Effector CD4-positive, alpha-beta T cell (primary cell): ENCODE results near the gene GREB1.

Experiments
- DNase-seq: peaks from one replicate; pipeline ENCODE4 v3.0.0-alpha.2; 2020

The GREB1 gene

DNA sequence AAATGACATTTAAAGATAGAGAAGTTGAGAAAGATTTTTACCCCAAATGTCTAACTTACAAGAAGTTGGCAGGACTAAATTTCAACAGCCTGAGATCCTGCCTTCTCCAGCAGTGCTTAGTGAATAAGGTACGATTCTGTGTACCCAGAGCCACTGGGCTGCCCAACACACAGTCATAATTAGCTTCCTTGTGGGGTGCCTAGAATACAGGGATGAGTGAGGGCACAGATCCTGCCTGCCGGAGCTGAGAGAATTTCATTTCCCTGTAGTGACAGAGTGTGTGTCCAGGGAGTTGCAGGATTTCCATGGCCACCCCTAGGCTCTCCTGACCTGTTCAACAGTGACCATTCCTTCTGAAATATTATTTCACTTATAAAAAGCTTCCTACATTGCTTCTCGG is 27.0 kb downstream of the GREB1 start:
- no peak for DNase-seq

DNA sequence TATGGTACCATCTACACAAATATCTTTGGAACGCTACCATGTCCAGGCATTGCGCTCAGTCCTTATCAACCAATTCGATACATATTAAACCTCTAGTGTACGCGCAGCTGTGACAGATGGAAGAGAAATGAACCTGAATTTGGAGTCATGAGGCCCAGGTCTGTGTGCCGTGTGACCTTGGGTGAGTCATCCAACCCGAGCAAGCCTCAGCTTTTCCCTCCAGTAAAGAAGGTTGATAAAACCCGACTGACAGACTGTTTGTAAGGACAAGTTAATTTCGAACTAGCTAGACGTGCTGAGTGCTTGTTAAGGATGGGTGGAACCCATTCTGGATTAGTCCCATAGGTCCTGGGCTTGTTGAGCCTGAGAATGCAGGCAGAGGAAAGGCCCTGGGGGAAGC is 28.2 kb downstream of the GREB1 start:
- no peak for DNase-seq

DNA sequence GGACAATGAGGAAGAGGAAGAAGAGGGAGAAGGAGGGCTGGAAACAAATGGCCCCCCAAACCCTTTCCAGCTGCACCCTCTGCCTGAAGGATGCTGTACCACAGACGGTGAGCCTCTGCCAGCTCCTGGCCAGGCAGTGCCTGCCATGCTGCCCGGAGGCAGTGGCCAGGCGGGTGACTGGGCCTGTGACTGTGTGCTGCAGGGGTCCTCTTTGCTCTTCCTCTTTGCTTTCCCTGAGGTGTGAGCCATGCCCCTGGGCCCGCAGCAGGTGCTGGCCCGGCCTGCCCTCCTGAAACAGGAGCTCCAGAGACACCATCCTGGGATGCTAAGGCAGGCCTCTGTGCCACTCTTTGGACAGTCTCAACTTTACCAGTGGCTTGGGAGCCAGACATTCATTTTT is 28.6 kb downstream of the GREB1 start:
- DNase-seq, result no peak

DNA sequence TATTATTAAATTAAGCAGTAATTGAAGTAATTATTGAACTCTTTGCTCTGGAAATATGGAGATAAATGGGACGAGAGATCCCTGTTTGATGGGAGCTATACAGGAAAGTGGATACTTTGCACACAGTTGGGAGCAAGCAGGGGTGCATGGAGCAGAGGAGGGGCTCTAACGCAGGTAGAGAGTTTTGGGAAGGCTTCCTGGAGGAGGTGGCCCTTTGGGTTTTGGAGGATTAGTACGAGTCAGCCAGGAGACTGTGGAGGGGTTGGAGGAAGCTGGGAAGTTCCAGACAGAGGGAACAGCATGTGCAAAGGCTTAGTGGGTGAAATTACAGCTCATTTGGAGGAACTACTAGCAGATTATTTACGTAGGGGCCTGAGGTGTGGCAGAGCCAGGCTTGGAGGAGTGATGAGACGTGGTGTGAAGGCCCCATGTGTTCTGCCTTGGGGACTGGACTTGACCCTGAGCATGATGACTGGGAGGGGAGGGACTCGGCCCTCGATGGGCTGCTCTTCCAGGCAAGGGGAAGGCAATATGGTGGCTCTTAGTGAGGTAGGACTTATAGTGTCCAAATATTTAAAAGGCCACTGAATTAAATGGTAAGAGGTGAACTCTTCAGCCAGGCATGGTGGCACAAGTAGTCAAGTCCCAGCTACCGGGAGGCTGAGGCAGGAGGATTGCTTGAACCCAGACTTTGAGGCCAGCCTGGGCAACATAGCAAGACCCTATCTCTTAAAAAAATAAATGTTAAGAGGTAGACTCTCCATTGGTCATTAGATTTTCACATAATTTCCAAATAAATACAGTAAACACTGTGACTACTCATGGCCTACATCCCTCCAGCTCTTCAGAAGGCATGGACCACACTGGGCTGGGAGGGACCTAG is 30.2 kb downstream of the GREB1 start:
- DNase-seq, result no peak

DNA sequence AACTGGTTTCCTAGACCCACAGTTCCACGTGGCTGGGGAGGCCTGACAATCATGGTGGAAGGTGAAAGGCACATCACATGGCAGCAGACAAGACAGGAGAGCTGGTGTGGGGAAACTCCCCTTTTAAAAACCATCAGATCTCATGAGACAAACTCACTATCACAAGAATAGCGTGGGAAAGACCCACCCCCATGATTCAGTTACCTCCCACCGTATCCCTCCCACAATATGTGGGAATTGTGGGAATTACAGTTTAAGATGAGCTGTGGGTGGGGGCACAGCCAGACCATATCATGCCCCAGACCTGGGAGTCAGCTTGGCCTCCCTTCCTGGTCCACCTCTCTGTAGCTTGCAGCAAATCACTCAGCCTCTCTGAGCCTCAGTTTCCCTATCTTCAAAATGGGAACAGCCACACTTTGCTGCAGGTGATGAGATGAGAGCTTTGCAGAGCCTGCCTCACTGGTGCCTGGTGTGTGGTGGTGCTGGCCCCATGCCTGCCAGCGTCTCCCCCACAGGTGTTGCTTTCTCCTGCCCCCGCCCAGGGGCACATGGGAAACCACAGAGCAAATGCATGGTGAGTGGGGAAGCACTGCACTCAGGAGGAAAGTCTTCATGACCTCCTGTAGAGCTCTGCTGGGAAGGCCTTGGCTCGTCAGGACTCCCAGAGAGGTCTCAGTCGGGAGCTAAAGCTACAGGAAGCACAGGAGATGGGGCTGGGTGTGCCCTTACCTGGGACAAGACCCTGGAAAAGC is 31.1 kb downstream of the GREB1 start:
- no peak for DNase-seq

DNA sequence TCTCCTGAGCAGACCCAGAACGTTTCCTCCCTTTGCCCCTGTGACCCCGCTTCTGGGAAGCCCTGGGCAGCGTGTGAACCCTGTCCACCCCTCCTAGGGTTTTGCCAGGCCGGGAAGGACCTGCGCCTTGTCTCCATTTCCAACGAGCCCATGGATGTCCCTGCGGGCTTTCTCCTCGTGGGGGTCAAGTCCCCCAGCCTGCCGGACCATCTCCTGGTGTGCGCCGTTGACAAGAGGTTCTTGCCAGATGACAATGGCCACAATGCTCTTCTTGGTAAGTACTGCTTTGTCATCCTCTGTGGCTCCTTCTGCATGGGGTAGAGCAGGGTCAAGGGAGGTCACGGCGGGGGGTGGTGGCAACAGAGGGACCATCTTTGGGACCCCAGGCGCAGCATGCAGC is 32.5 kb downstream of the GREB1 start:
- DNase-seq, result no peak

DNA sequence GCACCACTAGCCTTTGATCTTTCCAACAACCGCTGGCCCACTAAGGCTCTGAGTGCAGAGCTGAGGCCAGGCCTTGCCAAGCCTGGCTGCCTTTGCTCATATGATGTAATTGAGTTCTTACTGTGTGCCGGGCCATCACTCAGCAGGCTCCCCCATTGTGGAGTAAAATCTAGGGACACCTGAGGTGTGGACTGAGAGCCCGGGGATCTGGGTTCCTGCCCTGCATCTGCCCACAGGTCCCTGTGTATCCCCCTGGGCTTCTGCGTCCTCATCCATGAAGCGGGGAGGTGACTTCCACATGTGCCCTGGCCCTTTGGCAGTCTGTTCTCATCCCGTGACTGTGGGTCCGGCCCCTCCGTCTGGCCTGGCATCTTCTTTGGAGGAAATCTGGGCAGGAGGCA is 33.8 kb downstream of the GREB1 start:
- no peak for DNase-seq

DNA sequence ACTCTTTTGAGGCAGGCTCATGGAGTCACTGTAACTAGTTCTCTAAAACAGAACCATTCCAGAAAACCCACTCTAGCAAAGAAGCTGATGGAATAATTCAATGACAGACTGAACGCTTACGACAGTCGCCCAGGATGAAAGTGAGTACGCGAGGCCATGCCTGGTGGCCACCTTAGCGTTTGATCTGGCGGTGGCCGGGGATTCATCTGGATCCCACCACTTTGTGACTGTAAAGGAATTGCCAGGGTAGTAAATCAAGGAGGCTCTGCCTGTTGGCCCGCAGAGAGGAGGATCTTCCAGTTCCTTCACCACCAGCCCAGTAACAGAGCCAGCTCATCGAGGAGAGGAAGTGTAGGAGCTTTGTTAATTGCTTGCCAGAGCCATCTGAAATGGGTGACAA is 34.6 kb downstream of the GREB1 start:
- no peak for DNase-seq

DNA sequence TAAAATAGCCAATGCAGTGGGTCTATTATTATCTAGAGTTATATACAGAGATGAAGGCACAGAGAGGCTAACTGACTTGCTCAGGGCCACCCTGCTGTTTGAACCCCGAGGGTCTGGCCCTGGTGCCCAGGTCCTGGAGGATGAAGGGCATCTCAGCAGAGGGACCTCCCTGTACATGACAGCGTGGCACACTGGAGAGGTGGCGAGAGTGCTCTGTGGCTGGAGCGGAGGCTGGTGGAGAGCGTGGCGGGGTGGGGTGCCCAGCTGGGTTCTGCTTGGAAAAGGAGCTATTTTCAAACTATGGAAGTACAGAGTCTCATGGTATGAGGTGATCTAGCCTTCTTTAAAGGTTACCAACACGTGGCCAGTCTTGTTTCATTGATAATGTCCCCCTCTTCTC is 35.8 kb downstream of the GREB1 start:
- no peak for DNase-seq

DNA sequence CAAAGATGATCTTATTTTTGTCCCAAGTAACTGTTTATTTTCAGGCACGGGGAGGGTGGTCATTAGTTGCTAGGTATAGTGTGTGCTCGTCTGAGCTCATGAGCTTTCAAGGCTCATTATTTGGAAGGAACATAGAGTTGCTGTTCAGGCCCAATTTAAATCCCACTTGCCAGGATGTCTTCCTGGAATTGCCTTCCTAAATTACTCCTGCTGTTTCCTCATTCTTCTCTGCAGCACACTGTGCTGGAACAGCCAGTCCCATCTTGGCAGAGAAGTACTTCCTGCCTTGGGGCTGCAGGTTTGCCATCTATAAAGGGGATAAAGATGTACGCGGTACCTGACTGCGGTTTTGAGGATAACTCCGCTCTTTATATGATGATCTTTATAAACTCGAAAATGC is 37.3 kb downstream of the GREB1 start:
- no peak for DNase-seq

DNA sequence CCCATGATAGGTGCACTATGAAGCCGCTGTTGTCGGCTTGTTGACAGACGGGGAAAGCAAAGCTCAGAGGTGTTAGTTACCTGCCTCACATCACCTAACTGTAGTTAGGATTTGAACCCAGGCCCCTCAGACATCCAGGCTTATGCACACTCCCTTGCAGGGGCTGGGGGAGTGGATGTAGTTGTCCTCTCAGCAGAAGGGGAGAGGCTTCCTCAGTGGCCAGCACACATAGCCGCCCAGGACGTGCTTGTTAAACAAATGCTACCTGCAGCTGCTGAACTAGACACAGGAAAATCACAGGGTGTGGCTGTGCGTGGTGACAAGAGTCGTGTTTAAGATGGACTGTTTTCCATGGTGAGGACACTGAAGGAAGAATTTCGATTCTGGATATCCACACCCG is 39.2 kb downstream of the GREB1 start:
- DNase-seq, result no peak

DNA sequence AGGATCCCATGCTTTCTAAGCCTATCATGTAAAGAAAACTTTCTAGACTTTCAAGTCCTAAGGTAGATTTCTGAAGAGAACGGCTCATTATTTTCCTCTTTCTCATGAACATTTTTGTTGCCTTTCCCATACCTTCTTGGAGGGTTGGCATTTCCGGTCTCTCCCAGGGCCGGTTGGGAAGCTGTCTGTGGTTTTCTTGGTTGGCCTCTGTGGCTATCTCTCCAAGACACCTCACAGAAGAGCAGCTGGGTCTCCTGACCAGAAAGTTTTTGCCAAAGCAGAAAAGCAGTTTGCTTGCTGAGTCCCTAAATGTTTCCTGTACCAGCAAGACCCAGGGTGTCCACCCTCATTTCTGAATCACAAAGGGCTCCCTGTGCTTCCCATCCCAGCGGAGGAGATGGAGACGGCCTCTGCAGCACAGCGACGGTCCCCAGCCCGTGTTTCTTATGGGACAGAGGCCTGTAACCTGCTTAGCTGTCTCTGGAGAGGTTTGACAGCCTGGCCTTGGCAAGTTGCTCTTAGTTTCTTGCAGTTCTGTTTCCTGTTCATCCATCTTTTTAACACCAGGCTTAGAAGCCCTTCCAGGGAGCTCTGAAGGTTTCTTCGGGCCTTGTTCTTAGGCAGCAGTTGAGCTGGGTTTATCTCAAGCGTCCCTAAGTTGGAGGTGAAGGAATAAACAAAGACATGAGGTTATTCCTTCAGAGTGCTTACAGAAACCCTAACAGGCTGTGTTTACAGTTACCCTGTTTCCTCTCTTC is 39.8 kb downstream of the GREB1 start:
- DNase-seq, result no peak

DNA sequence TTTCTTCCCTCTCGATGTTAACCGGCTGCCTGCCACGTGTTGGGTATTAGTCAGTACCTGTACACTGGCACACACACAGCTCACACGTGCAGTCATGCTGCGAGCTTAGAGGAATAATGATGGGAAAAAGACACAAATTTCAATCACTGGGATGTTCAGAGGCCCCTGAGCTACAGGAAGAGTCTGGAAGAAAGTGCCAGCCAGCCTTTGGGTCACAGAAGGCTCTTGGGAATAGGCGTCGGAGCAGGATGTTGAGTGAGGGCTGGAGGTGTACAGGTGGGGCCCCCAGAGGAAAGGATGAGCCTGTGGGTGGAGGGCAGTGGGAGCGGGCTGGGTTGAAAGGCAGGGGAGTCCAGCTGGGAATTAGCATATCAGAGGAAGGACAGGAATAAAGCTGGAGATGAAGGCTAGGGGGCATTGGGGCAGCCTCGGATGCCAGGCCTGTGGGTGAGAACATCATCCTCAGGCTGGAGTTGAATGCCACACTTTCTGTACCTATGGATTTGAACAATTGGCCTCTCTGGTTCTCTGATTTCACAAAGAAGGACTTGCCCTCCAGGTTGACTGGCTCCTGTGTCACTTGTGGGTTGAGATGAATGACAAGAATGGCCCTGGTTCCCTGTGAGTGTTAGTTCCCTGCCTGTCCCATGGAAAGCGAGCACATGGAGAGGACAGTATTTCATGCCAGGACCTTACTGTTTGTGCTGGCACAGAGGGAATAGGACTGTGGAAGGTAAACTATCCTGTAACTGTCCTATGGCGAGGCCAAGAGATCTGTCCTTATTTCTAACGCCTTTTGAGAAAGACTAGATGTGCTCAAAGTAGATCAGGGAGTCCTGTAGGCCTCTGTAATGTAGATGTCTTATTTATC is 40.6 kb downstream of the GREB1 start:
- DNase-seq, result no peak

DNA sequence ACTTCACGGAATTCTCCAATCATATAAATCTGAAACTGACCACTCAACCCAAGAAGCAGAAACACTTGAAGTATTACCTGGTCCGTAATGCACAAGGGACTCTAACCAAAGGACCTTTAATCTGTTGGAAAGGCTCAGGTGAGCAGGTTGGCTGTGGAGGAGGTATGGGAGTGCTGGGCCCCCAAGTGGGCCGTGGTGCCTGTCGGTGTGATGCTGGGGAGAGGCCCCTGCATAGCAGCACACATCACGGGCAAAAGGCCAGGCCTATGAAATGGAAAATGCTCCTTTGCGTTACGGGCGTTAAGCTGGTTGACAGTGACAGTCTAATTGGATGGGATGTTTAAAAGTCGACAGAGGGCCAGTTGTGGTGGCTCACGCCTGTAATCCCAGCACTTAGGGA is 42.6 kb downstream of the GREB1 start:
- DNase-seq, result no peak

DNA sequence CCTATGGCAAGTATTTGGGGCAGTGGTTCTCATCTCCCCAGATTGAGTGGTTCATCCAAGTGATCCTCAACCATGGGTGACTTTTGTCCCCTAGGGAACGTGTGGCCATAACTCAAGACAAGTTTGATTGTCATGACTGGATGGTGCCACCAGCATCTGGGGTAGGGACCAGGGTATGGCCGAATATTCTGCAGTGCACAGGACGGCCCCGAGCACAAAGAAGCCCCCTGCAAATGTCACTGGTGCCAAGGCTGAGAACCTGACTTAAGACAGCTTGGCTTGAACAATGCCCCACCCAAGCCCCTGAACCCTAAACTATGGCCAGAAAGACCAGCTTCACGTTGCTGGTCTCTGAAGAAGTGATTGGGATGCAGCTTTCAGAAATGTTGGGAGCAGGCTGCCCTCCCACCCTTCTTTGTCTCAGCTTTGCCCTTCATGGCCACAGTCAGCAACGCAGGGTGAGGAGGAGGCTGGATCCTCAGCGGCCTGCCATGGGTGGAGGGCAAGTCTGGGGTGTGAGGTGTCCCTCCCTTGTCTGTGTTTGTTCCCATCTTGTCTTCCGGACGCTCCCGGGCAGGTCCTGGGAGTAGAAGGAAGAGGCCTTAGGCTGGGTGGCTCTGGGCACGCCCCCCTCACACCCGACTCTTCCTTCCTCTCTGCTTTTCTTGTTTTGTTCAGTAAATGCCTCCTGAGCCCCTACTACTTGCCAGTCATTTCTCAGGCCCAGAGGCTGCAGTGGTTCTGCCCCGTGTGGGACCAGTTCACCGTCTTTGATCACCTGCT is 43.4 kb downstream of the GREB1 start:
- no peak for DNase-seq

DNA sequence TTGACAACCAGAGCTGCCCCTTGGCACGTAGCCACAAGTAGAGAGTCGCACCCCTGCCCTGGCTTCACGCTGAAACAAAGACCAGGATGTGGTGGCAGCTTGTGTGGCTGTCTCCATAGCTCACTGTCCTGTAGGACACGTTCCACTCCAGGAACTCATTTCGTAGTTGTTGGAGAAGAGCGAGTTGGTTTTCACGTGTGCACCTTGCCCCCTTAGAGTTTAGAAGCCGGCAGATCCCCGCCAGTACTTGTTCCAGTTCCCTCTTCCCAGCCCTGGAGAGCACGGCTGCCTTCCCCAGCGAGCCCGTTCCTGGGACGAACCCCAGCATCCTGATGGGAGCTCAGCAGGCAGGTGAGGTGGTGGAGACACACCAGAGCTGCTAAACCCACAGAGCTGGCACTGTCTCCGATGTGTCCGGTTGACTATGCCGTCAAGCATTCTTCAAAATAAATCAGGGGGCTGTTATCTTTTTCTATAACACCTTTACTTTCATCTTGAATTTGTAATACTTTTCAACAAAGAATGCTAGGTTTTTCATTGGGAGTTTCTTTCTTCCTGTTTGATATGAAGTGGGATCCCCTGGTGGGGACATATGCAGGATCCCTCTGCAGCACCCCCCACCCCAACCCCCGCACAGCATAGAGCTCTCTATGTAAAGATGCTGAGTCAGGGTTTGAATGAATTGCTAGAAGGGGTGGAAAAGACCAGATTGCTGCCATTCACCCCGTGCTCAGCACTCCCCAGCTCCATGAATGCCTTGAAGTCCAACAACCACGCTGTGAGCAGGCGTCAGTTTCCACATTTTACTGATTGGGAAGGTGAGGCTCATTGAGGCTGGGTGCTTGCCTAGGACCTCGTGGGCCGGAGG is 44.5 kb downstream of the GREB1 start:
- DNase-seq, result no peak

DNA sequence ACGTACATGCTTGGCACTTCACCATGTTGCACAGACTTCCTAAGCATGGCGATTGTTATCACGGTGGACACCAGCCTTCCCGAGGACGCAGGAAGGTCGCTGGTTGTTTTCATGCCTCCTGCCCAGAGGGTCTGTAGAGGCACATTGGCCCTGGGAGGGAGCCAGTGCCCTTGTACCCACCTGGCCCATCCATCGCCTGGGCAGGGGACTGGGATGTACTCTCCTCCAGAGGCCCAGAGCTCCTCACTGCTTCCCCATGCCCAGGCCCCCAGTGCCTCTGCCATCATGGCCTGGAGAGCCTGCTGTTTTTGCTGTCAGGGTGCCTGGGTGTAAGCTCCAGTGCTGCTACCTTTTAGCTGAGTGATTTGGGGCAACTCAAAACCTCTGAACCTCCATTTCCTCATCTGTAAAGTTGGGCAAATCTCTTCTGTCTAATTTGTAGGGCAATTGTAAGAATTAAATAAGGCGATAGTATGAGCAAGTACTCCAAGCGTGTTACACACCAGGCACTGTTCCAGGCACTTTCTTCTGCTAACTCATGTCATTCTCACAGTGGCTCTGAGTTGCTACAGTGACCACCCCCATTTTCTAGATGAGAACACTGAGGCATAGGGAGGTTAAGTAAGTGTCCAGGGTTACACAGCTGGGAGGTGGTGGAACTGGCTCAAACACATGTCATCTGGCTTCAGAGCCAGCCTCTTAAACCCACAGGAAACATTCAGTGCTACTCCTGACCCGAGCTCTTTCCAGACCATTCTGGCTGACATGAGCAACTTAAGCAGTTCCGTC is 45.3 kb downstream of the GREB1 start:
- DNase-seq, result no peak

DNA sequence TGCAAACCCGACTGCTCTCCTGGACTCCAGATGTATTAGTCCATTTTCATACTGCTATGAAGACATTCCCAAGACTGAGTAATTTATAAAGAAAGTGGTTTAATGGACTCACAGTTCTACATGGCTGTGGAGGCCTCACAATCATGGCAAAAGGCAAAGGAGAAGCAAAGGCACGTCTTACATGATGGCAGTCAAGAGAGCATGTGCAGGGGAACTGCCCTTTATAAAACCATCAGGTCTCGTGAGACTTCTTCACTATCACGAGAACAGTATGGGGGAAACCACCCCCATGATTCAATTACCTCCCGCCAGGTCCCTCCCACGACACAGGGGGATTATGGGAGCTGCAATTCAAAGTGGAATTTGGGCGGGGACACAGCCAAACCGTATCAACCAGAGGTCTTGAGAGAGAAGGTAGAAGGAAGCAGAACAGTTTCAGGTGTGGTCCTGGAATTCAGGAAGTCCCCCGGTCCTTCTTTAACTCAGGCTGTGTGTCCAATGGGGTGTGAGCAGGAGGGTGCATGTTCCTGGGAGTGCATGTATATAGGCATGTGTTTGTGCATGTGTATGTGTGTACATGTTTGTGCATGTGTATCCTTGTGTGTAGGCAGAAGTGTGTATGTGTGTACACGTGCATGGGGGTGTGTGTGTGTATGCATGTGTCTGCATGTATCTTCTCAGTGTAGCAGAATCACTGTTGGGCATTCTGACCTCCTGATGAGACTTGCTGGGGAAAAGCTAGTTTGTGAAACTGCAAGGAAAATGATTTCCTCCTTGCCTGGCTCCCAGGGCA is 46.2 kb downstream of the GREB1 start:
- no peak for DNase-seq

DNA sequence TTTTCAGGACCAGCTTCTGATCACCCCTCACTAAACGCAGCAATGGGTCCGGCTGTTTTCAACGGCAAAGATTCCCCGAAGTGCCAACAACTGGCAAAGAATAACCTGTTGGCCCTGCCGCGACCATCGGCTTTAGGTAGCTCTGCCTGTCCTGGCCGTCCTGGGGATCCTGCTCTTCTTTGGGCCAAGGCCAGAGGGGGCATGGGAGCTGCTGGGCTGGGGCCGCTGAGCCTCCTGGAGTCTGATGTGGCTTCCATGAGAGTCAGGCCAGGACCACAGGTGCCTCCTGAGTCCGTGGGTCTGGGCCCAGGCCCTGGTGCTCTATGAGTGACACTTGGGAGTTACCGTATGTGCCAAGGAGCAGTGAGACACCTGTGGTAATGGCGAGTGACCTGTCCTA is 46.9 kb downstream of the GREB1 start:
- no peak for DNase-seq
